Brain microvascular endothelial cell (primary cell): ENCODE data around the gene RAB11FIP4.

Source experiments
- DNase-seq: peaks from one replicate; pipeline ENCODE4 v3.0.0-alpha.2; 2020
- H3K27ac ChIP-seq: fragments of 250-450 bp; sonication (Bioruptor Pico); 2 replicates; pipeline ENCODE4 v1.5.1; 2020; ENCODE audit warnings: mild to moderate bottlenecking, moderate library complexity
- H3K27me3 ChIP-seq: fragments of 250-450 bp; sonication (Bioruptor Pico); replicated peaks from 2 replicates; pipeline ENCODE4 v1.5.1; 2020; ENCODE audit warnings: mild to moderate bottlenecking
- H3K36me3 ChIP-seq: fragments of 250-450 bp; sonication (Bioruptor Pico); replicated peaks from 2 replicates; pipeline ENCODE4 v1.5.1; 2020; ENCODE audit warnings: mild to moderate bottlenecking
- H3K4me3 ChIP-seq: 2 replicates; pipeline ENCODE4 v1.5.1; 2011; ENCODE audit warnings: low read depth, mild to moderate bottlenecking, control low read depth, low read length, moderate library complexity
- CTCF ChIP-seq: IDR thresholded peaks from 2 replicates; pipeline ENCODE4 v1.5.1; 2011; ENCODE audit warnings: low read depth, mild to moderate bottlenecking, moderate library complexity, low read length, control low read depth, inconsistent platforms; ENCODE audit errors: missing control alignments
- in situ Hi-C: cut with HindIII; loops from 2 replicates; pipeline ENCODE4 v1.10.0; 2017; ENCODE audit warnings: low sequenced_read_pairs, low pct_ligation_motif_present

The RAB11FIP4 gene

GRCh38 chr17:31512104-31512740 lies 120.7 kb downstream of the RAB11FIP4 start:
- no peak overlapping the region for H3K27ac ChIP-seq
- no peaks in the 10 kb centered on the region for H3K27me3 ChIP-seq
- no peaks in the 10 kb centered on the region for H3K36me3 ChIP-seq
- no peak for DNase-seq
- in situ Hi-C loops, result no loop called here
- H3K4me3 ChIP-seq, result no peak overlapping the region
- no peak for TF ChIP-seq CTCF

GRCh38 chr17:31512796-31513195 lies 121.3 kb downstream of the RAB11FIP4 start:
- TF ChIP-seq CTCF, result no peak
- Histone ChIP-seq H3K27ac (no peak overlapping the region), H3K4me3 (no peak overlapping the region), H3K36me3 (no peaks in the 10 kb centered on the region), H3K27me3 (no peaks in the 10 kb centered on the region)
- in situ Hi-C loops, result no loop called here
- DNase-seq, result no peak

- Histone ChIP-seq H3K27ac (no peak overlapping the region), H3K27me3 (no peaks in the 10 kb centered on the region), H3K36me3 (no peaks in the 10 kb centered on the region), H3K4me3 (no peak overlapping the region)
- in situ Hi-C loops, result no loop called here
- TF ChIP-seq CTCF, result no peak
- no peak for DNase-seq
These were observed 122.4 kb downstream of the RAB11FIP4 start for GRCh38 chr17:31513731-31514427.

- H3K36me3 ChIP-seq, result no peaks in the 10 kb centered on the region
- no peak overlapping the region for H3K27ac ChIP-seq
These were observed 123.8 kb downstream of the RAB11FIP4 start for GRCh38 chr17:31515267-31515666.

GRCh38 chr17:31517524-31517923 lies 126.0 kb downstream of the RAB11FIP4 start:
- Histone ChIP-seq H3K36me3 (no peaks in the 10 kb centered on the region), H3K4me3 (no peak overlapping the region), H3K27ac (no peak overlapping the region), H3K27me3 (no peaks in the 10 kb centered on the region)
- in situ Hi-C loops, result no loop called here
- TF ChIP-seq CTCF, result peak; percentile 62
- DNase-seq, result no peak

More at GRCh38 chr17:31515267-31515666, 123.8 kb downstream of the RAB11FIP4 start:
- DNase-seq, result no peak
- TF ChIP-seq CTCF, result no peak
- Histone ChIP-seq H3K4me3 (no peak overlapping the region), H3K27me3 (no peaks in the 10 kb centered on the region)
- in situ Hi-C loops, result no loop called here
